Erythroblast (primary cell): ENCODE results near the gene STOML2.

Source experiments
- GATA1 ChIP-seq: IDR thresholded peaks from 2 replicates; pipeline ENCODE4 v1.6.1; 2011; ENCODE audit warnings: low read depth, mild to moderate bottlenecking, control low read depth, low read length, moderate library complexity
- POLR2A ChIP-seq: IDR thresholded peaks from 2 replicates; pipeline ENCODE4 v1.6.1; 2011; ENCODE audit warnings: mild to moderate bottlenecking, low read length

- TF ChIP-seq POLR2A (no peak), GATA1 (no peak)
Observed at GRCh38 chr9:35091536-35091935, 11.4 kb downstream of the STOML2 start.
